Activated CD4-positive, CD25-positive, alpha-beta regulatory T cell treated with anti-CD3 and anti-CD28 coated beads, Interleukin-2, amount 50 U/mL, for 16 hours (primary cell): Measurements from ENCODE around the gene DRD2.

Experiments
- DNase-seq: peaks from one replicate; pipeline ENCODE4 v3.0.0-alpha.2; 2020; ENCODE audit warnings: low read depth, low spot score

Gene DRD2

DNA sequence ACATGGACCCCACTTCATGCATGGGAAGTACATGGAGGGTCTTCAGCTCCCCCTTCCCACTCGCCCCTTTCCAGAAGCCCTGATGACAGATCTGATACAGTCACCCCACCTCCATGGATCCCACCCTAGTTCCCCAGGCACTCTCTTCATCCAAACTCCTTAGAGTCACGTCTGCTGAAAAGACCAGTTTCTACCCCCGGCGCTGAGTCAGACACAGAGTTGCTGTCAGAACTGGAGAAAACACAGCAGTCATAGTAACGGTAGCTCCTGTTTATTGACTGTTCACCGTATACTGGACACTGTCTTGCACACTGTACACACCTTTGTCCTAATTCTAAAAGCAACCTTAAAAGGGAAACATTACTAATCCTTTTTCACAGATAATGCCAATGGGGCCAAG, 29.1 kb downstream of the DRD2 start:
- DNase-seq: no peak

DNA sequence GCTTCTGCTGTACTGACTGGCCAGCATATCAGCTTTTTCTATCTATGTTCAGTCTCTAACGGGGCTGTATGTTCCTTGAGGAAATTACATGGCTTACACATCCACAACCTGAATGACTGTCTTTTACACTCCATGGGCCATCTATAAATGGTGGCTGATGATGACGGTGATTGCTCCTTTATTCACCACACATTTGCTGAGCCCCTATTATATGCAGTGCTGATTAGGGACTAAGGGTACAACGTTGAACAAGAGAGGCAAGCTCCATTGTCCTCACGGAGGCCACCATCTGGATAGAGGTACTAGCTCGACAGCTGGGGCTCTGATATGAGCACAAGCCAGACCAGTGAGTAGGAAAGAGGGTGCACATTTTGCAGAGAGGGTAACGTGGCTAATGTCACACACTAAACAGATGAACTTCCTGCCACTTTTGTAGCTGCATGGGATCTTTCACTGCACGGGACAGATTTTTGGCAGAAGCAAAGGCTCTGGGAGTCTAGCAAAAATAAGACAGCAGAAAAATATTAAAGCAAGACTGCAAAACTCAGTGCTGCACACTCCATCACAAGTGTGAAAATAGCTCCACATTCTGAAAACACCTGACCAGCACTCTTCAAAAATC, 30.6 kb downstream of the DRD2 start:
- DNase-seq: no peak

DNA sequence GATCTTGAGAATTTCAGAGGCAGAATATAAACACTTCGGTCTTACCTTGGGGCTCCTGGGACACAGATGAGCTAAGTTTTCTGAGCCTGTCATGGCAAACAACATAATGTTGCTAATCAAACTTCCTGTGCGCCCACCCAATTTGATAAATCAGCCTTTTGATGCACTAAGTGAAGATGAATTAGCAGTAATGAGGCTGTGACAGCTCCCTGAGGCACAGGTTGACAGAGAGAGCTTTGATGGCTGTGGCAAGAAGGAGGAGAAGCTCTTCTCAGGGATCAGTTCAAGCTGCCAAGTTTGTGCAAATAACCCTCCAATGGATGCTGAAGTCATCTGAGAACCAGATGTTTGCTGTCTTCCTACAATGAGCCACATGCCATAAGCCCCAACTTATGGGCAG, 34.4 kb downstream of the DRD2 start:
- no peak for DNase-seq

DNA sequence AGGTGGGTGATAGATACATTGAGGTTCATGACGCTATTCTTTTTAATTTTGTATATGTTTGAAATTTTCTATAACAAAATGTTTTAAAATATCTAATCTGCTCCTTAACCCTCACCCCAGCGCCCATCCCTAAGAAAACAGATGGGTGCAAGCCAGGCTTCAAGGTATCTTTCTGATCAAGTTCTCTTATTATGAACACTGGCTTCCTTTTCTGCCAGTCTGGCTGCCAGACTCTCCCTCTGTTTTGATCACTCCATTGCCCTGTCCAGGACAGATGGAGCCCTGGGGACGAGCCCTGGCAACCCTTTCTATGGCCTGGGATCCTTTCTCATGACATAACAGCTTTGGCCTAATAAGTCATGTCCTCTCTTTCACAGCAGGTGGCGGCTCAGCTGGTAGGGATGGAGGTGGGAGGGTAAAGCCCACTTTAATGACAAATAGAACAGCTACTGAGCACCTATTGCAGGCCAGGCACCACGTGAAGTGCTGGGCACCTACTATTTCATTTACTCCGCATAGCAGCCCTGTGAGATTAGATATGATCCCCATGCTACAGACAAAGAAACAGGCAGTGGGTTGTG, 38.4 kb downstream of the DRD2 start:
- DNase-seq: no peak

DNA sequence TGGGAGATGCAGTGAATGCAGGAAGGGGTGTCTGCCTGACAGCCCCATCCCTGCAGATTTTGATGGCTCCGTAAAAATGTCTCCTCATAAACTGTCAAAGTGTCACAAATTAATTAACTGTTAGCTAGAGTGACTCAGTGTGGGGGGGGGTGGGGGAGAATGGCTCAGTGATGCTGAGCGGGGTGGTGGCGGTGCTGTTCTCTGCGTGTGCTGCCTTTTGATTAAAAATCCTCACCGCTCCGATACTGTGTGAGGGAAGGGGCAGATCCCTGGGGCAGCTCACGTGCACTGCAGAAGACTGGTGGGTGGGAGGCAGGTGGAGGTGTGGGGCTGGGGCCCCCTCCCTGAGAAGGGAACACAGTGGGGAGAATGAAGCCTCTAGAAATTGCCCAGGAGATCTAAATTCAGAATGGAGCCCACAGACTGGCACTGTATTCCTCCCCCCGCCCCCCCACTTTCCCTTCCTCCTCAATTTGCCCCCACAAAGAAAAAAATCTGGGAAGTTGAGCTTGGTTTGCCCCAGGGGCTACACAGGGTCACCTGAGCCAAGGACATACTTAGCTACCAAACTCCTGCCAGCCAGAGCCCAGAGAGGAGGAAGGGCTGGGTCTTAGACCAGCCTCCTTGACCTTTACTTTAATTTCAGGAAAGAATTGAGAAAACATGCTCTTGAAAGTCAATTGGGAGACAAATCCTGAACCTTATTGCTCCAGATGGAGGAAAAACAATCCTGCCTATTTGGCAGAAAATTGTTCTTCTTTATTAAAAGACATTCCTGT, 39.8 kb downstream of the DRD2 start:
- DNase-seq: no peak

DNA sequence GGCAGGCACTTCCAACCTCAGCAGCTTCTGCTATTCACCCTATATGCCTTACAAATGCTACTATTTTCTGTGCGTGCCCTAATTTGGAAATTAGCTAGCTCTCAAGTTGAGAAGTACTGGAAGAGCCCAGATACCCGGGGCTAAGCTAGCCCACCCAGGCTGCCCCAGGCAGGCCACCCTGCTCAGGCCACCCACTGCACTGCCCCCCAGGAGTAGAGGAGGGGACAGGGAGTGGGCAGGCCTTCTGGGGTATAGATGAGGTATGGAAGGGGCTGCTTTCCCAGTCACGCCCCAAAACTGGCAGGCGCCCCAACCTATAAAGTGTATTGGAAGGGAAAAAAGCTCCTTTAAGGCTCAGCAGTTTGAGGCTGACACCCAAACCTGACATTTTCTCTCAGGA, 43.5 kb downstream of the DRD2 start:
- DNase-seq: no peak

DNA sequence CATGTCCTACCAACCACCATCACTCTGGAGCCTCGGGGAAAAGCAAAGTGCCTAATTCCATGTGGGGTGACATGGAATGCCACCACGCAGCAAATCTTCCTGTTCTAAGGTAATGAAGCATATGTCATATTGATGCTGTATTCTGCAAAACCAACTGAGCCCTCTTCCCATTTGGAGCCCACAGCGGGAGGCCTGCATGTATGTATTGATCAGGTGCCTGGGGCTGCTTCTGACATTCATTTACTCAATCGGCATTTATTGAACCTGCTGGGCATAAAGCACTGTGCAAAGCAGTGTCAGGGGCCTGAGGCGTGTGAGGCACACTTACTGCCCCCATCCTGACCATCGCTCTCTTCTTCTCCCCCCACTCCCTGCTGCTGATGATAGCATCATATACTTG, 48.5 kb downstream of the DRD2 start:
- no peak for DNase-seq

DNA sequence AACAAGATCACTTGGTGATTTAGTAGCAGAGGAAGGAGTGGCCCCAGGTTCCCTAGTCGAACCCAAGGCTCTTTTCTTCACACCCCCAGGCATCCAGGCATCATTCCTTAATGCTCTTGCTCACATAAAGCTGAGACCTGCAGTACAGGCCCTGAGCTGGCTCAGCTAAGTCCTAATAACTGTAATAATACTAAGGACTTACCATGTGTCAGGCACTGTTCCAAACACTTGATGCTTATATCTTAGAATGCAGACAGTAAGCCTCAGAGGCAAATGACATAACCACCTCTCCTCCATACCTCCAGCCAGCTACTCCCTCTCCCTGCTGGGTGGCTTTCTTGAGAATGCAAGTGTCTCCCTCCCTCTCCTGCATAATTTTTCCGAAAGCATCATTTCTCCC, 54.4 kb downstream of the DRD2 start:
- DNase-seq: no peak

DNA sequence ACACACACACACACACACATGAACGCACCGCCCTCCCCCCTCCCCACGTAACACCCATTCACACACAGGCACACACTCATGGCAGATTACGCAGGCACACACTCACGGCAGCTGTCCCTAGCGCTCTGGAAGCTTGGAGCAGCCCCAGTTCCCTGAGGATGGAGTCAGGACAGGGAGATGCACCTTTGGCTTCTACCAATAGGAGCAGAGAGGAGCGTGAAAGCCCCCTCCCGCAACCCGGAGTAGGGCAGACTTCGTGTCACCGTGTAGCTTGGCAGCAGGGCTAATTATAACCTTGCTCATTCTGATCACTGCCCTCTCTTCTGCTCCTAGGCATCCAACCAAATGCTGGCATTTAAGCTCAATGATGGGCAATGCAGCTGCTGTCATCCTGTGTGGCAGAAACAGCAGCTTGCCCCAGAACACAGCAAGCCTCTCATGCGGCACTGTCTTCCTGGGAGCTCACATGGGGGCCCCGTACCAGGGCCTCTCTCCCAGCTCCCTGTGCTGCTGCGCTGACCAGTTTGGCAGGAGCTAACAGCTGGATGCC, 55.7 kb downstream of the DRD2 start:
- DNase-seq: no peak

DNA sequence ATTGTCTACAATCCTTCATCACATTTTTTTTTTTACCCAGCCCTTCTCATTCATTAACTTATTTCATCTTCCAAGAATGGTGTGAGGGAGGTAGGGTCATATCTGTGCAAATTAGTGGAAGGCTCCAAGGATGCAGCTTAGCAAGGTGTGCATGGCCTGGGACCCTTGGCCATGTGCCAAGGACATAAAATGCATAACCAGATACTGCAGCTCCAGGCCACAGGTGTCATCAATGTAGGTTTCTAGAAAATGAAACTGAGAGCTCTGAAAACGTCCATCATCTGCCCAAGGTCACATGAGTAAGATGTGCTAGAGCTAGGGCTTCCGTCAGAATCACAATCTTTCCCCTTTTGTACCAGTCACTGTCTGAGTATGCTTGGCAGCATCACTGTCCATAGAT, 57.8 kb downstream of the DRD2 start:
- DNase-seq: no peak

DNA sequence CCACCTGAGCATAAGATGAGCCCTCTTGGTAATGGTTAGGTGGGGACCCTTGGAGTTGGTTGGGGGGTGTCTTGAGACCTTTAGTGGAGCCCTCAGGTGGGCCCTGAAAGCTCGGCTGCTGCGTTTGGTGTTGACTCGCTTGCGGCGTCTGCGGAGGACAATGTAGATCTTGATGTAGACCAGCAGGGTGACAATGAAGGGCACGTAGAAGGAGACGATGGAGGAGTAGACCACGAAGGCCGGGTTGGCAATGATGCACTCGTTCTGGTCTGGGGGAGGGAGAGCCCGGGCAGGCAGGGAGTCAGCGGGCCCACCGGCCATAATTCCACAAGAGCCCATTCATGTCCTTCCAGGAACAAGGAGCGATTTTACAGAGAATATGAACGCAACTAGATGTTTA, 59.9 kb downstream of the DRD2 start:
- DNase-seq: no peak

DNA sequence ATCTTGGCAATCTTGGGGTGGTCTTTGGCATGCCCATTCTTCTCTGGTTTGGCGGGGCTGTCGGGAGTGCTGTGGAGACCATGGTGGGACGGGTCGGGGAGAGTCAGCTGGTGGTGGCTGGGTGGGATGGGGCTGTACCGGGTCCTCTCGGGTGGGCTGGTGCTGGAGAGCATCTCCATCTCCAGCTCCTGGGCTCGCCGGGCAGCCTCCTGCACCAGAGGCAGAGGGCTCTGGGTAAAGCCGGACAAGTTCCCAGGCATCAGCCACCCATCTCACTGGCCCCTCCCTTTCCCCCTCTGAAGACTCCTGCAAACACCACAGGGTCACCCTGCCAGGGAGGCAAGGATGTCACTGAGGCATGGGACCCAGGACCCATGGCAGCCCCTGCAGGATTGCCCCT, 62.5 kb downstream of the DRD2 start:
- DNase-seq: no peak

DNA sequence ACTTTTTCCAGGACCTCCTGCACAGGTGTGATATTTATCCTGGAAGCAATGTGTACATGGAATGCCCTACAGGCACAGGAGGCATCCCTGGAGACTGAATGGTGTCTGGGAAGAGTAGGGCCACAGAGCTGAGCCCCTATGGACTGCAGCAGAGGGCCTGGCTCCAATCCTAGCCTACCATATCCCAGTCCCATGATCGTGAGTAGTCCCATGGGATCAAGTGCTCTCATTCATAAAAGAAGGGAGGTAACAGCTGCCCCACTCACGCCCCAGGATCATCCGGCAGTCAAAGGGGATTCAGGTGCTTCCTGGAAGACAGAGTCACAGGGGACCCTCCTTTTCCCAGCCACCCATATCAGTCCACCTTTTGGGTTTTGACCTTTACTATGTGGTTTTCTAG, 63.7 kb downstream of the DRD2 start:
- DNase-seq: no peak

DNA sequence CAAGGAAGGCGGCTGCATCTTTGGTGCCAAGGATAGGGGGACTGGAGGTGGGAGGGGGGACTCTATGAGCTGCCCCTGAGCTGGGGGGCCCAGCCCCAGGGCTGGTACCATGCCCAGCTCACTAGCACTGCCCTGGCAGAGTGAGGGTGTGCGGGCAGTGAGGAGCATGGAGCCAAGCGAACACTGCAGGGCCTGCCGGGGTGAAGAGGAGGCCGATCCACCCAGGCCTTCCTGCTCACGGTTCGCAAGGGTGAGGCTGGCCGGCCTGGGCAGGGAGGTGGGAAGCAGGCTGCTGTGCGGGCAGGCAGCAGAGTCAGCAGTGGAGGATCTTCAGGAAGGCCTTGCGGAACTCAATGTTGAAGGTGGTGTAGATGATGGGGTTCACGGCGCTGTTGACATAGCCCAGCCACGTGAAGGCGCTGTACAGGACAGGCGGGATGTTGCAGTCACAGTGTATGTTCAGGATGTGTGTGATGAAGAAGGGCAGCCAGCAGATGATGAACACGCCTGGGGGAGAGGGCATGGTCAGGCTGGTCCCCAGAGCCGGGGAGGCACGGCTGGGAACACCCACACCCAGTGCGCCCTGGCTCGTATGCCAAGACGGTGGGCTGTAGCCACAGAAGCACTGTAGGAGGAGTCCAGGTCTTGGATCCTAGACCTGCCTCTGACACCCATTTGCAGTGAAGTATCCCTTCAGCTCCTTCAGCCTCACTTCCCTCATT, 64.6 kb downstream of the DRD2 start:
- DNase-seq: no peak

DNA sequence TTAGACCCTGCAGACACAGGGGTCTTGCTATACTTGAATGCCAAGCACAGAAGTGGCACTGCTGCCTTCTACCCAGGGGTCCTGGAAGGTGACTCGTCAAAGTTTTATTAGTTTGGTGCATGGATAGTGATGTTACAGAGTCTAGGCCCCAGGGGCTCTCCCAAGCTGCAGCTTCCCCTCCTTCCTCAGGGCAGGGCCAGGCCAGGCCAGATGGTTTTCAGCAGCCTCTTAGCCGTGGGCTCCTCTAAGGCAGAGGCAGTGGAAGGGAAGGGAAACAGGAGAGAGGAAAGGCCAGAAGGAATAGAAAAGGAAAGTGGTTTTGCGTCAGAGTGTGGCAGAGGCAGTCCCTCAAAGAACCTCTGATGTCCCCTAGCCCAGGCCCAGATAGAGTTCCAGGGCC, 65.7 kb downstream of the DRD2 start:
- DNase-seq: no peak

DNA sequence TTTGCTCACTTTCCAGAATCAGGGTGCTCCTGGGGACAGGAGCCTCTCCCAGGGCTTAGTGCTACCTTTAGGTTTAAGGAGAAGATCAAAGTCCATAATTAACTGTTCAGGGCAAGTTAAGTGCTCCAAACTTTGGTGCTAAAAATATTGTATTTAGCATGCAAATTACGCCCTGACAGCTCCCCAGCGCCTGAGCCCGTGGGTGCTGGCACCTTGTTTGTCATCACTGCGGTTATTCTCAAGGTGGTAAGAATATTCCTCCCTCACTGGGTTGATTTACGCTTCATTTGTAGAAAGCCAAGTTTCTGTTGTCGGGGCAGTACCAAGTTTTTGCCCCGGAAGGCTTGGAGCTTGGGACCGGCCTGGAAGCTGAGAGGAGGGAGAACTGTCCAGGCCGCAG, 66.3 kb downstream of the DRD2 start:
- DNase-seq: no peak

DNA sequence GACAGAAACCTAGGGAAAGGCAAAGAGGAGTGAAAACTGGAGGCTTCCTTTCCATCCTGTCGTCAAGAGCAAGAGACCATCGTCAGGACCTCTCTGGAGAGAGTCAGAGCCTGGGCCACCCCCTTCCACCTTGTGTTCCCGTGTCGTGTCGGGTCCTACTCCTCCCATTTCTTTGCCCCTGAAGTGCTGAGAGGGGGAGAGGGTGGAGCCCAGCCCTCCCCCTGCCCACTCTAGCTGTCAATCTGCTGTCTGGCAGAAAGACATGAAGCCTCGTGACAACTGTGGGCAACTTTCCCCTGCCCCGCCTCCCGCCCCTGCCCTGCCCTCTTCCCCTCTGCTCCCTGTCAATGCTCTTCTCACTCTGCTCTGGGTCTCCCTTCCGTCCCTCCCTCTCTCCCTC, 67.0 kb downstream of the DRD2 start:
- DNase-seq: no peak

DNA sequence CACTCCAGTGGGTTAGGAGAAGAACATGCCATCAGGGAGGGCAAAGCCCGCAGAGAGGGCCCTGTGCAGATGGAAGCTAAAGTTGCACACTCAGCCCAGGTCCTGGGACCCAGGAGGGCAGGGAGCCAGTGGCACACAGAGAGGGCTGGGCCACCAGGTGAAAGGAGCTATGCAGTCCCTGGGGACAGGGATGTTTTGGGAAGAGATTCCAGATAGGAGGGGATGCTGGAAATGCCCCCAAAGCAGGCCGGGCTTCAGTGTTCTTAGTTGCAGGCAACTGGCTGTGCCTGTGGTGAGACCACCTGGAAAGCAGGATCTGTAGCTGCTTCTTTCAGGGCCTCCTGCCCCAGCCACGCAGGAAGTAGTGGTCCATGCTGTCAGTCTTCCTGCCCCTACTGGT, 68.0 kb downstream of the DRD2 start:
- no peak for DNase-seq

DNA sequence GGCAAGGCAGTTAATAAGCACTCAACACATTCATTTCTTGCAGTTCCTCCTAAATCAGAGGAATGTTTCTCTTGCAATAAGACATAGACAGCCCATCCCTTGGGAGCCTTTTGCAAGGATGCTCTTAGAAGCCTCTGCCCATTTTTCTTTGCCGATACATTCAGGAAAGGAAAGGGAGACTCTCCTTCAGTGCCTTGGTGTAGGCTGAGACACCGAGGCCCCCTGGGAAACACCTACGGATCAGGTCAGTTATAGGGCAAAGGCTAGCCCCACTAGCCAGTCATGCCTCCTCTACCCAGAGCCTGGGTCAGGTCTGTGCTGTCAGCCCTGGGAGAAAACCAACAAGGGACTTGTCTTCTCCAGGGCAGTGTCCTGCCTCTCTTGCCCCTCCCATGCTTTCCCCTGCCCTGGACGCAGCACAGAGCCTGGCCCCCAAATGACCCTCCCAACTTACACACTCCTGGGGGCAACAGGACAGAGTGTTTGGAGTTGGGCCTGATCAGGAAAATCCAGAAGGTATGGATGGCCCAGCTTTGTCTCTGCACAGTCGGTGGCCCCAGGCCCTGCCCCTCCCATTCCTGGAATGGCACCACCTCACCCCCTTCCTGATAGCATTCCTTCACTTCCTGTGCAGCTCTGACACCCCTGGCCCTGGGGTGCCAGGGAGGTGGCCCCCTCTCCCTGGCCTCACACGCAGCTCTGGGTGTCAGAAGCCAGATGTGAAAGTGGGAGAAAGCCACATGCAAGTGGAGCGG, 69.3 kb downstream of the DRD2 start:
- DNase-seq: no peak

DNA sequence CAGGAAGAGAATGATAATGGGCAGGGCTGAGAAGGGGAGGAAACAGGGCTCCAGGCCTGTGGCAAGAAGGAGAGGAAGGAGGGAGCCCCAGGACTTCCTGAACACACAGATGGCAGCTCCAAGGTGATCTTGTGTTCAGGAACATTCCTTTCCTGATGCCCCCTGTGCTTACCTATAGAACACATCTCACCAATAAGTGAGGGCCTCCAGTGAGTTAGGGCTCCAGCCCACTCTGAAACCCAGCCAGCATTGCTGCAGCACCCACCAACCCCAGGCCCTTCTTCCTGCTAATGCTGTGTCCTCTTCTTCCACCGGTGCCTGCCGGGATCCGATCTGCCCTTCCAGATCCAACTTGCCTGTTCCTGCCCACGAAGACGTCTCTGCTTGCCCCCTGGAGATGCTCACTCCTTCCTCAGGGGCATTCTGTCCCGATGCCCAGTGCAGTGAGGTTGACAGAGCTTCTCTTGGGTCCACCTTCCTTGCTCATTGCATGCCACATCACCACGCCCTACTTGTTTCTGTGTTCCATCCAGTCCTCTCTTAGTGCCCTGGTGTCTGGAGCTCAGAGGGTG, 70.3 kb downstream of the DRD2 start:
- no peak for DNase-seq

DNA sequence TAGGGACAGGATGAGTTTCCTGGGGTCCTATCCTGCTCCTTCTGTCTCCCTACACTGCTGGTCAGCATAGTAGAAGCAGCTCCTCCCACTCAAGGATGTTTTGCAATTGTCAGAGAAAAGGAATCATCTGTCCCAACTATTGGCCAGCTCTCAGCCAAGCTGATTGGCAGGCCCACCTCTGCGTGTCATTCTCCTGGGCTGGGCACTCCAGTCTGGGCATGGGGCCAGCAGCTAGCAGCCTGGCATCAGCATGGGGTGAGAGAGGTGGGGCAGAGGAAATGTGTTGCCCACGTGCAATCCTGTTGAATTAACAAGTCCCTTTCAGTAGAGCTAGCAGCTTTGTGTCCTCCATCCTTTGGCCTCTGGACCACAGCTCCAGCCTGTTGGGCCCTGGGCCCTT, 73.5 kb downstream of the DRD2 start:
- no peak for DNase-seq
